Measurements from ENCODE around the gene RAB11A.

RAB11A gene

GRCh38 chr15:65938604-65939003 lies 69.3 kb downstream of the RAB11A start:
- no peak for DNase-seq (ENCODE audit: low spot score)

GRCh38 chr15:65939901-65940617 lies 70.8 kb downstream of the RAB11A start:
- no peak for DNase-seq (ENCODE audit: low spot score)

- no peak for DNase-seq (ENCODE audit: low spot score)
Observed at GRCh38 chr15:65940618-65940909, 71.3 kb downstream of the RAB11A start.

Small RNA genes within 50 kb of the gene (small RNA-seq; reads per million reads assigned to genes)
- 0 reads per million in 2 experiments for gene RF00026

Measured in SK-N-DZ (cell line).